ENCODE measurements around the gene ZNF625.
A peak's percentile ranks its signal among the peaks of the same experiment; 100 is the strongest.

Gene ZNF625

GRCh38 chr19:12156223-12157058, at the start of gene ZNF625:
ZNF625 (minus strand) TSS chr19:12156734; CDS start chr19:12156558, 176 bp downstream.
- DNase-seq = peak; percentile 79

GRCh38 chr19:12205296-12205695, 48.8 kb upstream of the ZNF625 start:
- no peak for DNase-seq

DNA sequence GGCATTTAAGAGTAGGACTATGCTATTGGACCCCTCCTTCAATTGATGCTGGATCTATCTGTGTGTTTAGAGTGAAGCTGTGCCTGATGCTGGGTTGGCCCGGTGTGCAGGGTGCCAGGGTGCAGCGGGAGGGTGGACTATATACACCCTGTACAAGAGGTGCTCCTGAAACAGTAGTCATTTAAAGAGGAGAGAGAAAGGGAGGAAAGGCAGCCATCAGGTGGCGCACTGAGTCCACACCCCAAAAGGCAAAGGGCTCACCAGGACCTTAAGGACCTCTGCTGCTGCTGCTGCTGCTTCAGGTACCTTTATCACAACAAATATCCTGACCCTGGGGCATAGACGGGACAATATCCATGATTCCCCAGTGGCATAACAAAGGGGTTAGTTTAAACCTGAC, 45.7 kb upstream of the ZNF625 start:
- no peak for DNase-seq

- DNase-seq = no peak
These were observed 43.4 kb upstream of the ZNF625 start for GRCh38 chr19:12199757-12200419.

- no peak for DNase-seq
These were observed 41.6 kb upstream of the ZNF625 start for GRCh38 chr19:12198136-12198535.

DNA sequence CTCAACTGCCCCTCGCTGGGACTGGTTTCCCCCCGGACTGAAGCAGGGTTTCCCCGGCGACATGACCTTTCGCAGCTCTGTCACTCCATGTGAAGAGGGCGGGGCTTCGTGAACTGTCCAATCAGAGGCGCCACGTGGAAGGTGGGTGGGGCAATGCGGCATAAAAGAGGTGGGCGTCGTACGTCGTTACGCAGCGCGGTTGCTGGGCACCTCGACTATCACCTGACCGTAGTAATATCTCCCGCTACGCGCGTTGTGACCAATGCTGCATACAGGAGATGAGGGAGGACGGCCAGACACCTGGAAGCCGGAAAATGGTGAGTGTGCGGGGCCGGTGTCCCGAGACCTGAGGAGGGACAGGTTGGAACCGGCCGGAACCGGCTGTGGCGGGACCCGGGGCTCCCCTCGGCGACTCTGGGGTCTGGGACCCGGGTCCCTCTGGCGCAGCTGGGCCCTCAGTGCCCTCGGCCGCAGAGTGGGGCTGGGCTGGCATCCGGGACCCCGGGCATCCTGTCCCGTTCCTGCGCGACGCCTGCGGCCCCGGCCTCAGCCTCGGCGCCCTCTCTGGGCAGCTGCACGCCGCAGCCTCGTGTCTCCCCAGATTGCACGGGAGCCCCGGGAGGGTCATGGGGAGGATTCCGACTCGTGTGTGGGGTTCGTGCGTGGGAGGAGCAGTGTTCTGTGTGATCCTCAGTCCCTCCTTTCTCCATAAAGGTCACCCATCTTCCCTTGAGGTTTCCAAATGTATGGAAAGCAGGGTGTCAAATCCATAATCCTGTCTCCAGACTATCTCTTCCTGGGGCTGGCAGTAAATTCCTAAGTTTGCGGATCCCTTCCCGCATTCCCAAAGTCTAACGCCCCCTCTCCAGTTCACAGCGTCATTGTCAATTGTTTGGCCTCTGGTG, 38.5 kb upstream of the ZNF625 start:
- no peak for DNase-seq

DNA sequence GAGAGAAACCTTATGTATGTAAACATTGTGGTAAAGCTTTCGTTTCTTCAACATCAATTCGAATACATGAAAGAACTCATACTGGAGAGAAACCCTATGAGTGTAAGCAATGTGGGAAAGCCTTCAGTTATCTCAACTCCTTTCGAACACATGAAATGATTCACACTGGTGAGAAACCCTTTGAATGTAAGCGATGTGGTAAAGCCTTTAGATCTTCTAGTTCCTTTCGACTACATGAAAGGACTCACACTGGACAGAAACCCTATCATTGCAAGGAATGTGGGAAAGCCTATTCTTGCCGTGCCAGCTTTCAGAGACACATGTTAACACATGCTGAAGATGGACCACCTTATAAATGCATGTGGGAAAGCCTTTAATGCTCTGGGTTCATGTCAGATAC, 31.1 kb upstream of the ZNF625 start:
- no peak for DNase-seq

- no peak for DNase-seq
These were observed 23.8 kb upstream of the ZNF625 start for GRCh38 chr19:12180377-12180776.

DNA sequence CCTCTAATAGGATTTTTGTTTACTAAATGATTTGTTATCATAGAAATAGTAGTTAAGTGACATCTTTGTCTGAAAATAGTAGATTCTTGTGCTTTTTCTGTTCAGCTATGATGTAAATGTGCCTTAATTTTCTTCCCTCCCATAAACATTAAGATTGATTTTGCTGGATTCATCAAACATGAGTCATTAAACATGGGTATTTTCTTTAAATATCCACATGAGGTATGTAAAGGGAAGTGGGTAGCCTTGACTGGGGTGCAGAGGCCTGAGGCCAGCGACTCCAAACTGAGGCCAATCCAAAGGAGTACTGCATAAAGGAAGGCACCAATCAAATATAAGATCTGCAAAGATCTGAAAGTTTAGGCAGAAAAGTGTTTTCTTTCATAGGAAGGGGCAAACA, 10.1 kb upstream of the ZNF625 start:
- DNase-seq = no peak

DNA sequence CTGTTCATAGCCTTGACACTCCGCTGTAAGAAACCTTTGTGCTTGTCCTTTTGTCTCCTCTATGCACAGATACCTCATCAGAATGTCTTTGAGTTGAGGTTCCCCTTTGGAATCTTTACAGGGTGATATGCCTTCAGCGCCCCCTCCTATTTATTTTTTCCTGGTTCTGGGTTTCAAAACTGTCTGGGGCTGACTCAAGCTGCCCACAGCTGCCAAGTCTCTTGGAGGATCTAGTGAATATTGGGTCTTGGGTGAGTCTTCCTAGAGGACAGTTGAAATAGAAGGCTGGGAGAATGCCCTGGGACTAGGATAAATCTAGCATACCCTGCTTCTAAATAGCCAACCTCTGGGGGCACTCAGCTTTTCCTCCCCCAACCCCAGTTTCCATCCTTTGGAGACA, 7.3 kb upstream of the ZNF625 start:
- DNase-seq = peak; percentile 22

DNA sequence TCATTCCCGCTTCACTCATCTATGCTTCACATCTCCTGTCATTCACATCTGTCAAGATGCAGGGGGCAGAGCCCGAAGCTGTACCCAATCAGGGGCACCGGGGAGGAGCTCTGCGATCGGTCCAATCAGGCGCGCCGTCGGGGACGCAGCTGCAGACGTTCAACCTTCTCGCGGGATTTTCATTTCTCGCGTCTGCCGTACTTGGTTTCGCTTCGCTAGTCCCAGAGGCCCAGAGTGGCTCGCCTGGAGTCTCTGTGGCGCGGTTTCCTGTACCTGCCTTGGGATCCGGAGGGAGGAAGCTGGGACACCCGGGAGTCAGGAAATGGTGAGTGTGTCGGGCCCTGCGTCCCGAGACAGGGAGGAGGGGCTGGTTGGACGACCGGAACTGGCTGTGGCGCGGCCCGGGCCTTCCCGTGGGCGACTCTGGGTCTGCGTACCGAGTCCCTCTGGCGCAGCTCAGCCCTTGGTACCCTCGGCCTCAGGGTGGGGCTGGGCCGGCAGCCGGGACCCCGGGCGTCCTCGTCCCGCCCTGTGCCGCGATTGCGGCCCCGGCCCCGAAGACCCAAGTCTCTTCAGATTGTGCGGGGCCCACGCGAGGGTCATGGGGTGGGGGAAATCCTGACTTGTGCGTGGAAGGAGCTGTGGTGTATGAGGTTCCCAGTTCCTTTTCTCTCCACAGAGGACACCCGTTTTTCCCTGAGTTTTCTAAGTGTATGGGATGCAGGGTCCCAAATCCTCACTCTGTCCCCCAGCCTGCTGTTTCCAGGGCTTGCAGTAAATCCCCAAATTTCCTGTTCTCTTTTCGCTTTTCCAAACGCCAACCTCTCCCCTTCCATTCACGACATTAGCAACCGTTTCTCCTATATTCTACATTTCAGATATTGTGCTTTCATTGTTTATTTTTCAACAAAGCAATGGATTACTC, 6.6 kb upstream of the ZNF625 start, which contains the start of gene ZNF136:
ZNF136 (plus strand) TSS at position 215 of the 925 bp plus-strand sequence; CDS start at position 323, 108 bp downstream.
- DNase-seq = peak; percentile 96

DNA sequence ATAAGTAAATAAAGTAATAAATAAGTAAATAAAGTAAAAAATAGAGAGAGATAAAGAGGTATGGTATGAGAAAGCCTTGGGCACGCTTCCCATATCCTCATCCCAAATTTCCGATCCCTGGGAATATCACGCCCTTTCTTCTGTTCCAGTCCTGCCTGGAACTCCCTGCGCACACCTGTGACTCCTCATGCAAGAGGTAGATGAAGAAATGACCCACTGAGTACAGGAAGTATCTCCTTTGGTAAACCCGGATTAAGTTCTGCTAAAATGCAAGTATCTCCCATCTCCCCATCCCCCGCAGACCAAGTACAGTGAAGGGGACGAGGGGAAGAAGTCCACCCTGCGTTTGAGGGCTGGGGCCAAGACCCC, 6.0 kb upstream of the ZNF625 start:
- DNase-seq = no peak

DNA sequence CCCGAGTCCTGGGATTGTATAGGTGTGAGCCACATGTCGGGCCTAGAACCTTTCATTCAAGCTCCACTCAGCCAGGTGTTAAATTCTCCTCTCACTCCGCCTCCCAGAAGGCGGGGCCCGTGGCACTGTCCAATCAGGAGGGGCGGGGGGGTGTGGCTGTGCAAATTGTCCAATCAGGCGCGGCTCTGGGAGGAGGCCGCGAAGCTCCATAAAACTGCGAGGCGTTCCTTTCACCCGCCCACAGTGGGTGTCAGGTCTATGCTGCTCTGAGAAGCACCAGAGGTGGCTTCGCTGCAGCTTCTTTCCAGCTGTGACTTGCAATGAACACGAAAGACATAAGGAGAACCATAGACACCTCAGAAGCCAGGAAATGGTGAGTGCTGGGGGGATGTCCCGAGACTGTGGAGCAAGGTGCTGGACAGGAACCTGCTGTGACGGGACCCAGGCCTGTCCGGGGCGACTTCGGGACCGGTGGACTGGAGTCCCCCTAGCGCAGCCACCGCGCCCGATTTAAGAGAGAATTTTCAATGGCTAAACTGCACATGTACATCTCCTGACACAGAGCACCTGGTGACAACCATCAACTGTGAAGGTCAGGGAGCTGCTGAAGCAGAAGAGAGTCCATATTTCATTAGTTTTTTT, 3.4 kb upstream of the ZNF625 start:
- DNase-seq = no peak

DNA sequence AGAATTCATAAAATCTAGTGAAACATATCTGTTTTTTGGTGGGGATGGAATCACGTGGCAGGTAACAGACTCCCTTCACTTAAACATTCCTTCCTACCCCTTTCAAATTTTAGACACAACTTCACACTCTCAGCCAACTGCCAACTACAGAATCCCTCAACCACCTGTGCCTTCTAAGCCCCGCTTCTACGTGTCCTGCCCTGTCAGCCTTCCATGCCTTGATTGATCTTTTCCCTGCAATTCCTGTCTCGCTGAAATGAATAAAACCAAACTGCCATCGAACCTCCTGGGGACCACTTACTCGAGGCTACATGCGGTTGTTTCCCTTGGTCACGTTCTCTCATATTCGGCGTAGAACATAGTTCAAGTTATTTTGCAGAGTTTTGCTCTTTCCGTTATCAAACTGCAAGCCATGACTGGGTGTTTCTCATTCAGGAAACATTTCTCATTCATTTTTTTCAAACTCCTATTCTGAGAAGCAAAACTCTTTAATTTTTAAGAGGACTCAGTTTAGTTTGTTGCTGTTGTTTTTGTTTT, 1.1 kb downstream of the ZNF625 start:
- no peak for DNase-seq

DNA sequence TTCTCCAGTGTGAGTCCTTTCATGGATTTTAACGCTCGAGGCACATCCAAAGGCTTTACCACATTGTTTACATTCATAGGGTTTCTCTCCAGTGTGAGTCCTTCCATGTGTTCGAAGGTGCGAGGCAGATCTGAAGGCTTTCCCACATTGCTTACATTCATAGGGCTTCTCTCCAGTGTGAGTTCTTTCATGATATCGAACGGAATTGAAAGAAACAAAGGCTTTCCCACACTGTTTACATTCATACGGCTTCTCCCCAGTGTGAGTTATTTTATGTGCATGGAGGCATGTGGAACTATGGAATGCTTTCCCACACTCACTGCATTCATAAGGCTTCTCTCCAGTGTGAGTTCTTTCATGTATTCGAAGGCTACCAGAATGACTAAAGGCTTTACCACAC, 11.2 kb downstream of the ZNF625 start:
- DNase-seq = no peak

- no peak for DNase-seq
These were observed 15.2 kb downstream of the ZNF625 start for GRCh38 chr19:12141405-12141736.

GRCh38 chr19:12140545-12141404, 15.8 kb downstream of the ZNF625 start:
- DNase-seq = peak; percentile 77

DNA sequence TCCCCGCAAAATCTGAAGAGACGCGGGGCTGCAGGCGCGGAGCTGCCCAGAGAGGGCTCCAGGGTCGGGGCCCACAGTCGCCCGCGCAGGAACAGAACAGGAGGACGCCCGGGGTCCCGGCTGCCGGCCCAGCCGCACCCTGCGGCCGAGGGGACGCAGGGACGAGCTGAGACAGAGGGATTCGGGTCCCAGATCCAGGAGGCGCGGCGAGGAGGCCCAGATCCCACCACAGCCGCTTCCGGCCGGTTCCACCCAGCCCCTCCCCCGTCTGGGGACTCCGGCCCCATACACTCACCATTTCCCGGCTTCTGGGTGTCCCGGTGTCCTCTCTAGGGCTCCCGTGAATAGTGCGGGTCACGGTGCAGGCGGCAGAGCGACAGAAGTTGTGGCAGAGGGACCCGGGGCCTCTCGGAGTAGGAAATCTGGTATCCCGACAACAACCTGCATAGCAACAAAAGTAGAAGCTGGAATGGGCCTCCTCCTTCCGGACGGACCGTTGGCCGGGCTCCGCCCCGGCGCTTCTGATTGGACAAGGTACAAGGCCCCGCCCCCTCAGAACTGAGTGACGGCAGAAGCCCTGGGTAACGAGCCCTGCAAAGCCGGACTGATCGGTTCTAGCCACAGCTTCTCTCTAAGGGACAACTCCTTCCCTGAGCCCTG, 16.5 kb downstream of the ZNF625 start, which contains the start of gene ZNF20:
ZNF20 (minus strand) TSS at position 466 of the 660 bp plus-strand sequence; CDS start at position 298, 168 bp downstream.
- peak; percentile 94 for DNase-seq

DNA sequence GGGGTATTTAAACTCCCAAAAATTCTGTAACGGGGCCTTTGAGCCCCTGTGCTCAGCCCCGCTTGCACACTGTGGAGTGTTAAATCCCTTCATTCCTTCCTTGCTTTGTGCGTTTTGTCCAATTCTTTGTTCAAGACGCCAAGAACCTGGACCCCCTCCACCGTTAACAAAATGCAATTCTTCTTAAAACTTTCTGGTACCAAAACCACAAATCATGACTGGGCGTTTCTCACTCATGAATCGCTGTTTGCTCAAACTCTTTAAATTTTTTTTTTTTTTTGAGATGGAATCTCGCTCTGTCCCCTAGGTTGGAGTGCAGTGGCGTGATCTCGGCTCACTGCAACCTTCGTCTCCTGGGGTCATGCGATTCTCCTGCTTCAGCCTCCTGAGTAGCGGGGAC, 17.3 kb downstream of the ZNF625 start:
- DNase-seq = no peak
